ENCODE data around the gene DPH1.

- no peak for TF ChIP-seq POLR2A (IDR thresholded peaks at IDR 0.05; ENCODE audit: low read length)
- TF ChIP-seq GATA1 (IDR thresholded peaks at IDR 0.05; ENCODE audit: low read depth, low read length), result no peak
Observed at GRCh38 chr17:2067048-2067561, 37.2 kb downstream of the DPH1 start.

Data from erythroblast (primary cell).